Thyroid gland (tissue), 4 donors: ENCODE data around the gene SNX8.

ENCODE experiments used
- POLR2A ChIP-seq, 2 donors: fragments of 450-650 bp; IDR thresholded peaks; one replicate each; pipeline ENCODE4 v1.6.1; 2017; ENCODE audit warnings: antibody characterized with exemption in 2 of 2, mild to moderate bottlenecking in 2 of 2, moderate library complexity in 1 of 2
- TF ChIP-seq, protein P1 (sequence below), 6 experiments: fragments of 200-600 bp in 3 of 6; fragments of 450-650 bp in 3 of 6; sonication (generic) in 3 of 6; IDR thresholded peaks; one replicate each; pipeline ENCODE4 v1.5.1; 2016 to 2019; ENCODE audit warnings: antibody characterized with exemption in 6 of 6, mild to moderate bottlenecking in 2 of 6, inconsistent platforms in 1 of 6, moderate library complexity in 1 of 6

DNA sequence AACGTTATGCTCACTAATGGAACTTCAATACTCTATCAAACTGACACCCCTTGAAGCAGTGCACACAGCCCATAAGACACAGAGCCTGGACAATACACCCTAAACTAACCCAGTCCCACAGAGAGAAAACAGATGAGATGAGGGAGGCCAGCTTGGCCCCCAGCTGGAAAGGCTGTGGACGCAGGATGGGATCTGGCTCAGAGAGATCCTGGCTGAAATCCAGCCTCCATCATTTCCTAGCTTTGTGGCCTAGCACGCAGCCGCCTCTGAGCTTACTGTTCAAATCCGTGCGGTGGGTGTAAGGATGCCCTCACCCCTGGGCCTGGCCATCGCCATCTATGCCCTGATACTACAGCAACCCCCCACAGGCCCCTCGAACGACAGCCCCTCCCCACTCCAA is 32.7 kb downstream of the SNX8 start:
- TF ChIP-seq, protein P1, sequence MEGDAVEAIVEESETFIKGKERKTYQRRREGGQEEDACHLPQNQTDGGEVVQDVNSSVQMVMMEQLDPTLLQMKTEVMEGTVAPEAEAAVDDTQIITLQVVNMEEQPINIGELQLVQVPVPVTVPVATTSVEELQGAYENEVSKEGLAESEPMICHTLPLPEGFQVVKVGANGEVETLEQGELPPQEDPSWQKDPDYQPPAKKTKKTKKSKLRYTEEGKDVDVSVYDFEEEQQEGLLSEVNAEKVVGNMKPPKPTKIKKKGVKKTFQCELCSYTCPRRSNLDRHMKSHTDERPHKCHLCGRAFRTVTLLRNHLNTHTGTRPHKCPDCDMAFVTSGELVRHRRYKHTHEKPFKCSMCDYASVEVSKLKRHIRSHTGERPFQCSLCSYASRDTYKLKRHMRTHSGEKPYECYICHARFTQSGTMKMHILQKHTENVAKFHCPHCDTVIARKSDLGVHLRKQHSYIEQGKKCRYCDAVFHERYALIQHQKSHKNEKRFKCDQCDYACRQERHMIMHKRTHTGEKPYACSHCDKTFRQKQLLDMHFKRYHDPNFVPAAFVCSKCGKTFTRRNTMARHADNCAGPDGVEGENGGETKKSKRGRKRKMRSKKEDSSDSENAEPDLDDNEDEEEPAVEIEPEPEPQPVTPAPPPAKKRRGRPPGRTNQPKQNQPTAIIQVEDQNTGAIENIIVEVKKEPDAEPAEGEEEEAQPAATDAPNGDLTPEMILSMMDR (IDR thresholded peaks at IDR 0.05) = no peak
- TF ChIP-seq POLR2A (IDR thresholded peaks at IDR 0.05) = no peak
